GM18511 (cell line): ENCODE data around the gene TAS2R42.

Experiments
- ATAC-seq: cut with Tn5 transposase; IDR thresholded peaks from one replicate; pipeline ENCODE4 v1.9.1; 2021; ENCODE audit warnings: mild to moderate bottlenecking, moderate library complexity; ENCODE audit not compliant: unreplicated experiment

Gene TAS2R42

GRCh38 chr12:11186837-11187236, at the start of gene TAS2R42:
TSS of gene TAS2R42 (minus strand) at chr12:11186937. CDS start at chr12:11186937, 0 bp downstream.
- ATAC-seq: no peak

- ATAC-seq: no peak
These were observed 46.8 kb upstream of the TAS2R42 start for GRCh38 chr12:11233532-11233931.

- ATAC-seq: no peak
These were observed 41.7 kb upstream of the TAS2R42 start for GRCh38 chr12:11228296-11228879.

GRCh38 chr12:11227373-11227772, 40.6 kb upstream of the TAS2R42 start:
- ATAC-seq: no peak

GRCh38 chr12:11209113-11209512, 22.4 kb upstream of the TAS2R42 start:
- ATAC-seq: no peak

GRCh38 chr12:11204173-11204572, 17.4 kb upstream of the TAS2R42 start:
- no peak for ATAC-seq

GRCh38 chr12:11202811-11203210, 16.1 kb upstream of the TAS2R42 start:
- no peak for ATAC-seq

- no peak for ATAC-seq
These were observed 3.7 kb downstream of the TAS2R42 start for GRCh38 chr12:11183011-11183410.

- no peak for ATAC-seq
These were observed 4.2 kb downstream of the TAS2R42 start for GRCh38 chr12:11182529-11182928.

- ATAC-seq: no peak
These were observed 8.5 kb downstream of the TAS2R42 start for GRCh38 chr12:11178250-11178649.

- ATAC-seq: no peak
These were observed 12.7 kb downstream of the TAS2R42 start for GRCh38 chr12:11174022-11174421.

- ATAC-seq: no peak
These were observed 14.6 kb downstream of the TAS2R42 start for GRCh38 chr12:11171969-11172675.

GRCh38 chr12:11171145-11171968, 15.4 kb downstream of the TAS2R42 start, which contains the start of gene SMIM10L1:
TSS of gene SMIM10L1 (plus strand) at chr12:11171194. CDS start at chr12:11171357, 163 bp downstream.
- peak; percentile 98 for ATAC-seq

- ATAC-seq: no peak
These were observed 16.0 kb downstream of the TAS2R42 start for GRCh38 chr12:11170810-11171144.

GRCh38 chr12:11166300-11166699, 20.4 kb downstream of the TAS2R42 start:
- ATAC-seq: no peak

GRCh38 chr12:11164384-11164783, 22.4 kb downstream of the TAS2R42 start:
- ATAC-seq: no peak

GRCh38 chr12:11162502-11162901, 24.2 kb downstream of the TAS2R42 start:
- ATAC-seq: no peak

GRCh38 chr12:11158885-11159444, 27.8 kb downstream of the TAS2R42 start:
- no peak for ATAC-seq

- ATAC-seq: no peak
These were observed 32.3 kb downstream of the TAS2R42 start for GRCh38 chr12:11154400-11154925.

- ATAC-seq: no peak
These were observed 34.0 kb downstream of the TAS2R42 start for GRCh38 chr12:11152725-11153124.

- no peak for ATAC-seq
These were observed 35.9 kb downstream of the TAS2R42 start for GRCh38 chr12:11150832-11151231.
